Measurements from ENCODE around the gene PNKP. TPM values are rescaled to one million over a fixed set of nuclear protein-coding genes. Genes with fewer than 3 reads are reported as not detected.

Gene PNKP
- total RNA-seq, 1 donor from 2014 or later = 76.4 TPM

- H3K27ac Mint-ChIP-seq (ENCODE audit: unreplicated experiment) = peak within 1 kb of the TSS; percentile 99
- peak; percentile 98 for DNase-seq (ENCODE audit: extremely low spot score, unreplicated experiment)
- peaks cover 24% of the 10 kb centered on the region for H3K4me1 Mint-ChIP-seq (ENCODE audit: unreplicated experiment)
- no peaks in the 10 kb centered on the region for H3K9me3 Mint-ChIP-seq (ENCODE audit: unreplicated experiment)
- H3K4me3 Mint-ChIP-seq (ENCODE audit: unreplicated experiment) = peak within 1 kb of the TSS; percentile 84
- H3K36me3 Mint-ChIP-seq (ENCODE audit: unreplicated experiment) = no peaks in the 10 kb centered on the region
- peak; percentile 48 for TF ChIP-seq CTCF (IDR thresholded peaks at IDR 0.05)
- no peaks in the 10 kb centered on the region for H3K27me3 Mint-ChIP-seq (ENCODE audit: unreplicated experiment)
Measured at GRCh38 chr19:49812997-49813861, 54.1 kb downstream of the PNKP start, which contains the start of gene FUZ. TSS of gene FUZ (minus strand) at chr19:49813292. CDS start at chr19:49813106, 186 bp downstream.

- TF ChIP-seq CTCF (IDR thresholded peaks at IDR 0.05) = no peak
- Mint-ChIP-seq H3K27me3 (ENCODE audit: unreplicated experiment) (no peaks in the 10 kb centered on the region), H3K4me1 (ENCODE audit: unreplicated experiment) (peaks cover 24% of the 10 kb centered on the region)
Measured at GRCh38 chr19:49812452-49812996, 54.9 kb downstream of the PNKP start.

GRCh38 chr19:49811328-49811727 is 56.0 kb downstream of the PNKP start:
- H3K4me3 Mint-ChIP-seq (ENCODE audit: unreplicated experiment) = peak overlapping the region; percentile 26

More at GRCh38 chr19:49812452-49812996, 54.9 kb downstream of the PNKP start:
- H3K27ac Mint-ChIP-seq (ENCODE audit: unreplicated experiment) = peak overlapping the region; percentile 99
- H3K4me3 Mint-ChIP-seq (ENCODE audit: unreplicated experiment) = peak overlapping the region; percentile 84
- DNase-seq (ENCODE audit: extremely low spot score, unreplicated experiment) = no peak
- H3K36me3 Mint-ChIP-seq (ENCODE audit: unreplicated experiment) = no peaks in the 10 kb centered on the region
- no peaks in the 10 kb centered on the region for H3K9me3 Mint-ChIP-seq (ENCODE audit: unreplicated experiment)

More at GRCh38 chr19:49811328-49811727, 56.0 kb downstream of the PNKP start:
- no peak for DNase-seq (ENCODE audit: extremely low spot score, unreplicated experiment)
- TF ChIP-seq CTCF (IDR thresholded peaks at IDR 0.05) = no peak
- Mint-ChIP-seq H3K27me3 (ENCODE audit: unreplicated experiment) (no peaks in the 10 kb centered on the region), H3K36me3 (ENCODE audit: unreplicated experiment) (peaks cover 6% of the 10 kb centered on the region), H3K4me1 (ENCODE audit: unreplicated experiment) (peaks cover 21% of the 10 kb centered on the region), H3K9me3 (ENCODE audit: unreplicated experiment) (no peaks in the 10 kb centered on the region), H3K27ac (ENCODE audit: unreplicated experiment) (no peak overlapping the region)

Small RNA genes lying within 50 kb of the gene (microRNA-seq; reads per million reads assigned to microRNA genes)
- gene MIR4749 (ENCODE audit: unreplicated experiment) = 6.0 reads per million, percentile 5 among the genes with 10 or more reads in this experiment
- not detected for gene MIR4750 (ENCODE audit: unreplicated experiment)
- not detected for gene MIR6800 (ENCODE audit: unreplicated experiment)

Other genes starting within 250 kb of the PNKP start
- 67.4 and 67.7 TPM in 2 replicates for gene RRAS, start 227.4 kb downstream of the PNKP start, total RNA-seq
- gene SCAF1, start 225.4 kb downstream of the PNKP start, total RNA-seq = 74.9 and 81.9 TPM in 2 replicates
- 80.9 and 88.9 TPM in 2 replicates for gene IRF3, start 201.7 kb downstream of the PNKP start, total RNA-seq
- 23.6 and 29.3 TPM in 2 replicates for gene BCL2L12, start 201.6 kb downstream of the PNKP start, total RNA-seq
- gene PRMT1, start 190.3 kb downstream of the PNKP start, total RNA-seq = 121 and 126 TPM in 2 replicates
- gene ADM5, start 178.0 kb downstream of the PNKP start, total RNA-seq = 0.73 and 1.5 TPM in 2 replicates
- 44.2 and 48.8 TPM in 2 replicates for gene CPT1C, start 176.5 kb downstream of the PNKP start, total RNA-seq
- gene TSKS, start 104.3 kb downstream of the PNKP start, total RNA-seq = not detected in 2 replicates
- gene AP2A1, start 100.6 kb downstream of the PNKP start, total RNA-seq = 130 and 133 TPM in 2 replicates
- 19.9 and 24.4 TPM in 2 replicates for gene FUZ, start 54.3 kb downstream of the PNKP start, total RNA-seq
- gene MED25, start 49.3 kb downstream of the PNKP start, total RNA-seq = 56.1 and 58.1 TPM in 2 replicates
- gene PTOV1, start 16.4 kb downstream of the PNKP start, total RNA-seq = 266 and 295 TPM in 2 replicates
- gene AKT1S1, start 9.8 kb upstream of the PNKP start, total RNA-seq = 59.7 and 61.2 TPM in 2 replicates
- gene TBC1D17, start 10.1 kb upstream of the PNKP start, total RNA-seq = 69.2 and 71.9 TPM in 2 replicates
- 0.55 TPM in 1 of 2 replicates, not detected in the other for gene IL4I1, start 29.3 kb upstream of the PNKP start, total RNA-seq
- gene ATF5, start 61.6 kb upstream of the PNKP start, total RNA-seq = 20.1 and 22.0 TPM in 2 replicates
- gene NUP62, start 61.9 kb upstream of the PNKP start, total RNA-seq = 57.7 and 65.1 TPM in 2 replicates
- not detected in 2 replicates for gene SIGLEC11, start 93.6 kb upstream of the PNKP start, total RNA-seq
- gene VRK3, start 157.8 kb upstream of the PNKP start, total RNA-seq = 31.5 and 35.8 TPM in 2 replicates
- 9.8 and 10.4 TPM in 2 replicates for gene ZNF473, start 158.4 kb upstream of the PNKP start, total RNA-seq